Keratinocyte (primary cell): ENCODE measurements around the gene IGF1R.

Experiments
- EZH2 ChIP-seq: IDR thresholded peaks from one replicate; pipeline ENCODE4 v1.6.1; 2012; ENCODE audit warnings: inconsistent platforms, mild to moderate bottlenecking, low read length, moderate library complexity
- TF ChIP-seq, protein P1 (sequence below), 3 experiments: IDR thresholded peaks in 1 of 3; conservative IDR thresholded peaks in 1 of 3; optimal IDR thresholded peaks in 1 of 3; 2 replicates in 2 of 3; 3 replicates in 1 of 3; pipeline versions ENCODE3 to v1.5.1; 2011; ENCODE audit warnings: low read length in 3 of 3, mild to moderate bottlenecking in 3 of 3, moderate library complexity in 2 of 3, control low read depth in 1 of 3, inconsistent platforms in 1 of 3; ENCODE audit not compliant: insufficient read depth in 2 of 3; ENCODE audit errors: extremely low read depth in 1 of 3

GRCh38 chr15:98824595-98824994, 176.3 kb downstream of the IGF1R start:
- no peak for TF ChIP-seq EZH2
- TF ChIP-seq, protein P1, sequence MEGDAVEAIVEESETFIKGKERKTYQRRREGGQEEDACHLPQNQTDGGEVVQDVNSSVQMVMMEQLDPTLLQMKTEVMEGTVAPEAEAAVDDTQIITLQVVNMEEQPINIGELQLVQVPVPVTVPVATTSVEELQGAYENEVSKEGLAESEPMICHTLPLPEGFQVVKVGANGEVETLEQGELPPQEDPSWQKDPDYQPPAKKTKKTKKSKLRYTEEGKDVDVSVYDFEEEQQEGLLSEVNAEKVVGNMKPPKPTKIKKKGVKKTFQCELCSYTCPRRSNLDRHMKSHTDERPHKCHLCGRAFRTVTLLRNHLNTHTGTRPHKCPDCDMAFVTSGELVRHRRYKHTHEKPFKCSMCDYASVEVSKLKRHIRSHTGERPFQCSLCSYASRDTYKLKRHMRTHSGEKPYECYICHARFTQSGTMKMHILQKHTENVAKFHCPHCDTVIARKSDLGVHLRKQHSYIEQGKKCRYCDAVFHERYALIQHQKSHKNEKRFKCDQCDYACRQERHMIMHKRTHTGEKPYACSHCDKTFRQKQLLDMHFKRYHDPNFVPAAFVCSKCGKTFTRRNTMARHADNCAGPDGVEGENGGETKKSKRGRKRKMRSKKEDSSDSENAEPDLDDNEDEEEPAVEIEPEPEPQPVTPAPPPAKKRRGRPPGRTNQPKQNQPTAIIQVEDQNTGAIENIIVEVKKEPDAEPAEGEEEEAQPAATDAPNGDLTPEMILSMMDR (optimal IDR thresholded peaks at IDR 0.05 in 1 of 3, IDR thresholded peaks at IDR 0.05 in 1 of 3, conservative IDR thresholded peaks at IDR 0.05 in 1 of 3; ENCODE audit: extremely low read depth in 1 of 3, insufficient read depth in 2 of 3, low read length in 3 of 3) = no peak
